GM19099 (cell line): ENCODE results near the gene CEP112.

Source experiments
- POLR2A ChIP-seq: IDR thresholded peaks from 3 replicates; pipeline ENCODE4 v1.6.1; 2011; ENCODE audit warnings: low read depth; ENCODE audit not compliant: insufficient read length; ENCODE audit errors: extremely low read depth

The CEP112 gene

GRCh38 chr17:65771704-65772103 is 420.2 kb downstream of the CEP112 start:
- TF ChIP-seq POLR2A: no peak

DNA sequence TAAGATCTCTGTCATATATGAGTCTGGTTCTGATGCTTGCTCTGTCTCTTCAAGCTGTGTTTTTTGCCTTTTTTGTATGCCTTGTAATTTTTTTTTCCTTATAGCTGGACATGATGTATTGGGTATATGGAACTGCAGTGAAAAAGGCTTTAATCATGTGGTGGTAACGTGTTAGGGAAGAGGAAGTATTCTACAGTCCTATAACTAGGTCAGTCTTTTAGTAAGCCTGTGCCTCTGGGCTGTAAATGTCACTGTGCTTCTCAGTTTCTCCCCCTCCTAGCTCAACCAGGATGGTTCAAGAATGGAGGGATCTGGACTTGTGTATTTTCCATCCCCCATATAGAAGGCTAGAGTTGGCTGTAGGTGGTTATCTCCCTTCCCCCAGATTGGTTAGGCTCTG is 428.1 kb downstream of the CEP112 start:
- no peak for TF ChIP-seq POLR2A

GRCh38 chr17:65762973-65763372 is 429.0 kb downstream of the CEP112 start:
- TF ChIP-seq POLR2A: no peak

DNA sequence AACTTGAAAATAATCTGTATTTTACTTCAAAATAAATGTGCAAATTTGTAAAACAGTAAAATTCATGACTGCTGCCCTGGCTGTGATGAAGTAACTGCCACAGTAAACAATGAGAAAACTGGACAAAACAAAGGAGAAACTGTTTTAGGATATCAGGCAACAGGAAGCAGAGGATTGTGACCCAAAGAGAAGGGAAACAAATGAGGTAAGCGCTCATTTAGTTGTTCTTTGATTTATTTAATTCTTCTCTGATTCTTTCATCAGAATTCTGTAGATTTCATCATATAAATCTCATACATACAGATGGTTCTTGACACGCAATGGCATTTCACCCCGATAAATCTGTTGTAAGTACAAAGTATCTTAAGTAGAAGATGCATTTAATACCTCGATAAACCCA is 432.4 kb downstream of the CEP112 start:
- TF ChIP-seq POLR2A: no peak

DNA sequence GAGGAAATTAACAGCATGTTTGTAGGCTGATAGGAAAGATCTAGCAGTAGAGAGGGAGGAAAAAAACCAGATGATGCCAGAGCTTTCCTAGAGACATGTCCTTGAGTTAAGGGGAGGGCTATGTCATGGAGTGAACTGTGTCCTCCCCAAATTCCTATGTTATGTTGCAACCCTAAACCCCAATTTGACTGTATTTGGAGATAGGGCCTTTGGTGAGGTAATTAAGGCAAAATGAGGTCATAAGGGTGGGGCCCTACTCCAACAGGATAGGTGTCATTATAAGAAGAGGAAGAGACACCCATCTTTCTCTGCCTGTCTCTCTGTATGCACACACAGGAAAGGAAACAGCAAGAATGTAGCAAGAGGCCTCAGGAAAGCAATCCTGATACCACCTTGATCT is 435.2 kb downstream of the CEP112 start:
- no peak for TF ChIP-seq POLR2A

DNA sequence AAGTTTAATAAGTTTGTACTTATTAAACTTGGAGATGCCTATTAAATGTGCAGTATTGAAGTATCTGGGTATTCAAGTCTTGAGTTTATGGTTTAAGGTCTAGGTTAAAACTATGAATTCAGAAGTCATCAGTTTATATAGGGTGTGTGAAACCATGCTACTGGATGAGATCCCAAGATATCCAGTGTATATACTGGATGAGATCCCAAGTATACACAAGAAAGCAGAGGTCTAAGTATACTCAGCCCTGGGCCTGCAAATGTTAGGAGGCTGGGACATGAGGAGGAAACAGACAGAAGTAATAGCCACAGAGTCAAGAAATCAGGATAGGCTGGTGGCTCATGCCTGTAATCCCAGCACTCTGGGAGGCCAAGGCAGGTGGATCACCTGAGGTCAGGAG is 436.1 kb downstream of the CEP112 start:
- no peak for TF ChIP-seq POLR2A

- TF ChIP-seq POLR2A: no peak
These were observed 437.3 kb downstream of the CEP112 start for GRCh38 chr17:65754630-65755029.

DNA sequence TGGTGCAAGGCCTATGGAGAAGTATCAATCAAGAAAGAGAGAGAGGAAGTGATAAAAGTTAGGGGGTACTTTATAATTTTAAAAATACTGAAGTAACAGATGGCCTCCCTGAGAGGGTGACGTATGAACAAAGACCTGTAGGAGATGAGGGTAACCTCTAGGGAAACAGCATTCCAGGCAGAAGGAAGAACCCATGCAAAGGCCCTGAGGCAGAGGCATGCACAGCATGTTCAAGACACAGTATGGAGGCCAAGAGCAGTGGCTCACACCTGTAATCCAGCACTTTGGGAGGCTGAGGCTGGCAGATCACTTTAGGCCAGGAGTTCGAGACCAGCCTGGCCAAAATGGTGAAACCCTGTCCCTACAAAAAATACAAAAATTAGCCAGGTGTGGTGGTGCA is 437.9 kb downstream of the CEP112 start:
- TF ChIP-seq POLR2A: no peak

DNA sequence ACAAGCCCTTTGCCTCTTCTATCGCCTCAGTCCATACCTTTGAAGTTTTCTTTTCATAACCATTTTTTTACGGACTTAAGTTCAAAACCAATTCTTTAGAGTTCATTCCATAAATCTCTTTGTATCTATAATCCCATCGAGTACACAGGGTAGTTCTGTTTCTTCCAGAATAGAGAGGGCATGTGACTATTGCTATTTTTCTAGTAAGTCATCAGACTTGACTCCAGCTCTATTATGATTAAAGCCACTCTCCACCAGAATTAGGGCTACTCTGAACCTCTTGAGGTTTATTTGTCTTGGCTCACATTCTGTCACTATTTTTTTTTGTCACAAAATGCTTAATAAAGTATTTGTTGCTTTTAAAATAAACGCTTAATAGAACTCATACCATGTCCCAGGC is 438.6 kb downstream of the CEP112 start:
- no peak for TF ChIP-seq POLR2A

DNA sequence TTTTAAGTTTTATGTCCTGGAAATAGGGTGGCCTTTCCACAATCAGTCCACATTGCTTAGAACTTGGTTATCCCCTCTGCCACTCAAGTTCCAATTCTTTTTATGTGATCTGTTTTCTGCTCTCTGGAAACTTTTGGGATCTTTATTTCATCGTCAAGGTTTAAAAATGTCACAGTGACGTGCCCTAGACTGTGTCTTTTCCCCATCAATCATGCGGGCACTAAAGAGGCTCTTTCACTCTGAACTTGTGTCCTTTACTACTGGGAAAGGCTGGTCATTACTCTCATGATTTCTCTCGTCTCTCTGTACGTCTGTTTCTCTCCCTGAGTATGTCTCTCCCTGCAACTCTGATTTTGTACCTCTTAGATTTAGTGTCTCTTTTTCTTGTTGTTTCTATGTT is 440.7 kb downstream of the CEP112 start:
- TF ChIP-seq POLR2A: no peak

DNA sequence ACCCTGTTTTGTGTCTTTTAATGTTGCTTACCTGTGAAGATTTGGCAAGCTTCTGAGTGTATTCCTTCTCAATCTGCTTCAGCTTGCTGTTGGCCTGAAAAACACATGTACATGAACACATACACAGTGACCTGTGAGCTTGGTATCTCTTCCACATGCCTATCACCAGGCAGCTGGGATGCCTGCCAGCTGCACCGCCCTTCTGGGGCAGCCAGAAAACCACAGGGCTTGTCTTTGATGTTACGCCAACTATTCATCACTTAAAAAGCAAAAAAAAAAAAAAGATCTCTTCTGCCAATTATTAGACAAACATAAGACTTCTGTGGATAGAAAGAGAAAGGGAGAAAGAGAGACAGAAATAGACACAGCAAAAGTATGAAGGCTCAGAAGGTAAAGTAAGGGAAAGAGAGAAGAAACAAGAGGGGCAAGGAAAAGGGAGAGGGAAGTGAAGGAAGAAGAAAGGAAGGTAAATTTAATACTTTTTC is 441.3 kb downstream of the CEP112 start:
- TF ChIP-seq POLR2A: no peak

GRCh38 chr17:65750166-65750565 is 441.8 kb downstream of the CEP112 start:
- TF ChIP-seq POLR2A: no peak

GRCh38 chr17:65749479-65749878 is 442.5 kb downstream of the CEP112 start:
- TF ChIP-seq POLR2A: no peak

DNA sequence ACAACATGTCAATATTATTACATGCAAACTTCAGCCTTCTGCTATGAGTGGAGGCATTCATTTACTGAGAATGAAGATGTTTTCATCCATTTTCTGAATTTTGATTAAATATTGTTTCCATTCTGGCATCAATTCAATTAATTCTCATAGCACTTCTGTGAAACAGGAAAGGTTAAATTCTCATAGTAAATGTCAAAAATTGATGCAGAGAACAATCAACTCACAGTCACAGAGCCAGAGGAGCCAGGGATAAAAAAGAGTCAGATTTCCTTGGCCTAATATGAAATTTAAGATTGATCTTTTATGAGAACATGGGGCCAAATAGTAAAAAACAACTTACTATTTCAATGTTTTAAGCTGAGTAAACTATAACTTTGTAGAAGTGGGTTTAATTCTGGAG is 446.7 kb downstream of the CEP112 start:
- TF ChIP-seq POLR2A: no peak

DNA sequence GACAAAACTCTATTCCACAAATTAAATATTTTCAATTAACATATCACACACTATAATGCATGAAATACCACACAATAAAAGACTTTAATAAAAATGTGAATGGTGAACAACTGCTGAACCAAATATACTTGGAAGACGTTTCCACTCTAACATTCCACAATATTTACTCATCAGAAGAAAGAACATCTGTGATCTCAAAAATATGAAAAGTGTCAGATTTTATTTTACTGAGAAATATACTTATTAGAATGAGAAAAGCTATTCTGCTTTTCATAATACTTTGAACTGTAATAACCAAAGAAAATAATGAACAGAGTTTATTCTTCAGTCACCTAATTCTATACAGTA is 448.7 kb downstream of the CEP112 start:
- no peak for TF ChIP-seq POLR2A

- no peak for TF ChIP-seq POLR2A
These were observed 449.3 kb downstream of the CEP112 start for GRCh38 chr17:65742403-65743307.

DNA sequence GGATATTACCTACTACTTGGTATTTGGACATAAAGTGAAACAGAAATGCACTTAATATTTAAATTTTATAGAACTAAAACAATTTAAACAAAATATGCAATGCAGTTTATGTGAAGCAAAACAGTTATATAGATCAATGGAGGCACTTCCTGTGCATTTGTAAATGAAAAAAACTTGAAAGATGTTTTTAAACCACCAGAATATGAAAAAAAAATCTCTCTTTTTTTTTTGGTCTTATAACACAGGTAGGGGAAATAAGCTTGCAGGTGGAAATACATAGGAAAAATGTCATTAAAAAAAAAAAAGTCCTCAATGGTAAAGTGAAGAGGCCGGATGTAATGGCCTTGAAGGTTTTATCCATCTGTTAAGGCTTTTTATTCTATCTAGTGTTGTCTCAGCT is 450.2 kb downstream of the CEP112 start:
- no peak for TF ChIP-seq POLR2A
